ENCODE measurements around the gene SPATS2L.

Gene SPATS2L

DNA sequence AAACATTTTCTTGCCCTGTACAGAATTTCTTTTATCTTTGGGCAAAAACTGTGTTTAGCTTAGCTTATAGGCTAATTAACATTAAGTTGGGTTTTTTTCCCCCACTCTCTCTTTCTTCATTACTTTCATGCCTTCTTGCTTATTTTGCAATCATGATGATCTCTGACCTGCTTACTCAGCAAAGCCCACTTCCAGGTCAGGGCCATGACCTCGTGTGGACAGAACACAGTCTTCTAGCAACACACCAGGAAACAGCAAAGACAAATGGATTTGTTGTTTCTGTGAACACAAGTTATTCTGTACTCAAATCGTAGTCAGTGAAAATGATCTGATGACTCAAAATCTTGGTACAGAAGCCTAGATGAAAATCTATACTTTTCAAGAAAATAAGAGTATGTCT is 60.7 kb downstream of the SPATS2L start:
- DNase-seq (ENCODE audit: insufficient read length, low spot score) (no peak), FAIRE-seq (peak; percentile 60)

DNA sequence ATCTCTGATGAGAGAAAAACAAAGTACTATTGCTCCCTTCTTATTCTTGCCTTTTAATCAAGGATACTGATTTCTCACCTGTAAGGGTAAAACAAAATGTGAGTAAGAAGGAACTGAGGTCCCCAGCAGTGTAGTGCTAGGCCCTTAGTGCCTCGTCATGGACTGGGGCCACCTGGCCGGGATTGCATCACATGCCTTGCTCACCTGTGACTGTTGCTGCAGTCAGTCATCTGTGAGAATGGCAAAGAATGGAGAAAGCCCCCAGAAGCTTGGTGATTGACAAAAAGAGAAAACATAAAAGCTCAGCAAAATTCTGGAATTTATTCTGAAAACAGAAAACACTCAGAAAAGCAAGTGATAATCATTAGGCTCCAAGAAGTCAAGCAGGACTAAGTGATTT is 63.4 kb downstream of the SPATS2L start:
- FAIRE-seq: no peak

DNA sequence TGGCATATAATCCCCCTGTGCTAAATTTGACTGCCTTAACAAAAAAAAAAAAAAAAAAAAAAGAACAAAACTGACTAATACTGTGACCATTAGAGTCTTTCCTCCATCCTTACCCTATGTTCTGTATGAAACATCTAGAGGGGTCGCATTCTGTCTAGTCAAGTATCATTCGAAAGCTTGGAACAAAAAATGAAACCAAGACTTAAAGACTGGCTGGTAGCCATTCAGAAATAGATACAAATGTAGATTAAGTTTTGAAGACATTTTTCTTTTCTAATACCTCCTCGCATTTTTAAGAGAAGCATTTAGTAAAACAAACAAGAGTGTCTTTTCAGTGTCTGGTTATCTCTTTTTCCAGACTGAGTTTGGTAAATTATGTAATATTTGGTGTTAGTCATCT is 66.7 kb downstream of the SPATS2L start:
- DNase-seq (ENCODE audit: insufficient read length, low spot score): no peak
- FAIRE-seq: peak; percentile 63

More for the DNA sequence above, 63.4 kb downstream of the SPATS2L start:
- DNase-seq (ENCODE audit: insufficient read length, low spot score): no peak

DNA sequence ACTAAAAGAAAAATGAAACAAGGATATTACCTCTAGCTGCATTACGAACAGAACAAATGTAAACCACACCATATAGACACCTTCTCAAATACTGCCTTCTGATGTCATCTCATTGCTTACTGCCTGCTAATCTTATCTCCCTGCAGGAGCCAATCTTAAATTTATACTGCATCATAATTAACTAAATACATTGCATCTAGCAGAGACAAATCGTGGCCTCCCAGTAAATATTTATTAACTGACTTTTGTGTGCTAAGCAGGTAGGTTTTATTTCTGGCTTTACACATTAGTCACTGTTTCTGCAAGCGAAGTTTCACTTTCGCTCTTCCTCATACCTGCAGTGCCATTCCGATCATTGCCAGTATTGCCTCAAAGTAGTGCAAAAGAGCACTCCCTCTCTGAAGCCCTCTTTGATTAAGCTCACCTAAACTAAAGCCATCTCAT is 67.5 kb downstream of the SPATS2L start:
- FAIRE-seq (peak; percentile 94), DNase-seq (ENCODE audit: insufficient read length, low spot score) (no peak)

DNA sequence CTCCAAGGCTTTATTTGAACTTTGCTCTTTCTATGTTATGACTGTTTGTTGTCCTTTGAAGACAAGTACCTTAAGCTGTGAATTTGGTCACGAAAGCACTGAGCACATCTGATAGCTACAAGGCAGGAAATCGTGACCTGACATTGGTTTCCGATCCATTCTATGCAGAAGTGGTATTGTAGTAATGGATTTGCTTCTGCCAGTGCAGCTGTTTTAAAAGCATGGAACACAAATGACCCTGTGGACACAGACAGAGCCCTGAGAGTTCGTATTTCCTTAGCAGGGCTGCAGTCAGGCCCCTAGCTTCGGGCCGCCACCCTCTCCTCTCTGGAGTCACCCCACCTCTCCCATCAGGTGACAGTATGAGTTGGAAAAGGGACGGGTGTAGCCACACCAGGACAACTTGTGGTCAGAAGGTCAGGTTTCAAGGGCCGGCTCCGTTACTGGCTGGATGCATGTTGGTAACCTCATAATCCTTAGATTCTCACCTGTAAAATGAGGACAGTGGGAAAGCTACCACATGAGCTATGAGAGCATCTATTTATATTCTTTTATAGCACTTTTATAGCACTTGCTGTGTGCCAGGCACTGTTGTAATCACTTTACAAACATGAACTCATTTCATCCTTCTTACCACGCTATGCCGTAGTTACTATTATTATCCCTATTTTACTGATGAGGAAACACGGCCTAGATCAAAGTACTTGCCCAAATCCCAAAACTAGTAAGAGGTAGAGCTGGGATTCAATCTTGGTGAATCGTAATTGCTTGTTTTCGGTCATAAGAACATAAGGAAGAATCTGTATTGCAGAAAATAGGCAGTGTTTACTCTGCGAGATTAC is 70.2 kb downstream of the SPATS2L start:
- no peak for DNase-seq (ENCODE audit: insufficient read length, low spot score)
- peak; percentile 62 for FAIRE-seq

DNA sequence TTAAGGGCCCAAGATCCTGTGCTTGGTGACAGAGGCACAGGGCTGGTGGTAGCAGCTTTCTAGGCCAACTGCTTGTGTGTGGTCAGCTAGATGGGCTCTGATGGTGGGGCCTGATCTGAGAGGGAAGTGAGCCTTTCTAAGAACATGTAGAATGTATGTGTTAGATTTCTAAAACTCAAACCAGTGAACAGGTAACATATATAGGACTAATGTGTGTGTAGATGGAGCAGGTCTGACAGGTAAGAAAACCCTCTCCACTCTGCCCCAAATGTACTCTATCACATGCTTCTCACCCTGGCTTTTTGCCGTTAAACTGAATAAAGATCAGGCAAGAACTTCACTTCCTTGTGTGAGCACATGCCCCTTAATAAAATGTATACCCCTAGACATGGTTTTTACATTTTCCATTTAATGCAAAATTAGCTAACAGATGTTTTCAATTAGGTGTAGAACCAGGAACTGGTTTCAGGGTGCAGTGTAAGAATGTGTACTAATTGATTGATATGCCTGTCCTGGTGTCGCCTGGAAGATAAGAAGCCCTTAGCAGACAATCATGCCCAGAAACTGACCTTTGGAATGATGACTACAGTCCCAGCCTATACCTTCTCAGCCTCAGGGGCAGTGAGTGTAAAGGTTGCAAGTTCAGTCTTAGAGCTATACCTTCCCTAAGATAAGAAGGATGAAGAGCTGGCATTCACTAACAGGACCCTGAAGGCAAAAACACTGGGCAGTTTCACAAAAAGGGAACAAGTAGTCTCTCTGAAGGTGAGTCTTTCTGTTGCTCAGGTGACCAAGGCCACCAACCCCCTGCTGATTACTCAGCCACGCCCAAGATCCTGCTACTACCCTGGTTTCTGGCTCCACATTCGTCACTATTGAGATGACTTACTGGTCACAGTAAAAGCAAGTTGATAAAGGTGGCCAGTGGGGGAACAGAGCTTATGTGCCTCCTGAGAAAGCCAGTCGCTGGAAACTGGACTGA is 71.2 kb downstream of the SPATS2L start:
- no peak for DNase-seq (ENCODE audit: insufficient read length, low spot score)
- FAIRE-seq: peak; percentile 26

DNA sequence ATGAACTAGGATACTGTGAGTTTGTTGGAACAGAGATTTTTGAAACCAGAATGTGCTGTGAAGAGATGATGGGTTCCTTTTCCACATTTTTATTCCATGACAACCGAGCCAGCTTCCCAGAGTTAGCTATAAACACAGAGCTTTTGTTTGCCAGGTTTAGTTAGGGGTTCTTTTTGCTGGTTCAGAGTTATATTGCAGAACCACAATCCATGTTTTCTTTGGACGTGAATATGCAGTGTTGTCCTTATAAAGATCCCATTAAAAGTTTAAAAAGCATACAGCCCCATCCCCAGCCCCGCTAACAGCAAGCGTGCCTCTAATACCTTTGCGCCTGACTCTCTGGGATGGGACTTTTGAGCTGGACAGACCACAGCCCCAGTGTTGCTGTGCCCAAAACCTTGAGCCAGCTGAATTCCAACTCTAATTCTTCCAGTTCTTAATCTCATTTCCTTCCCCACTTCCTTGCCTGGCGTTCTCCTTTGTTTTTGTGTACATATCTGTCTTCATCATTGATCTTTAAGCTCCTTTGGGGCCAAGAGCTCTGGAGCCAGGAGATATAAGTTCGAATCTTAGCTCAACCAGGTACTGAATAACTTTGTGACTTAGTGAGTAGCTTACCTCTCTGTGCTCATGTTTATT is 72.3 kb downstream of the SPATS2L start:
- FAIRE-seq (no peak), DNase-seq (ENCODE audit: insufficient read length, low spot score) (no peak)

DNA sequence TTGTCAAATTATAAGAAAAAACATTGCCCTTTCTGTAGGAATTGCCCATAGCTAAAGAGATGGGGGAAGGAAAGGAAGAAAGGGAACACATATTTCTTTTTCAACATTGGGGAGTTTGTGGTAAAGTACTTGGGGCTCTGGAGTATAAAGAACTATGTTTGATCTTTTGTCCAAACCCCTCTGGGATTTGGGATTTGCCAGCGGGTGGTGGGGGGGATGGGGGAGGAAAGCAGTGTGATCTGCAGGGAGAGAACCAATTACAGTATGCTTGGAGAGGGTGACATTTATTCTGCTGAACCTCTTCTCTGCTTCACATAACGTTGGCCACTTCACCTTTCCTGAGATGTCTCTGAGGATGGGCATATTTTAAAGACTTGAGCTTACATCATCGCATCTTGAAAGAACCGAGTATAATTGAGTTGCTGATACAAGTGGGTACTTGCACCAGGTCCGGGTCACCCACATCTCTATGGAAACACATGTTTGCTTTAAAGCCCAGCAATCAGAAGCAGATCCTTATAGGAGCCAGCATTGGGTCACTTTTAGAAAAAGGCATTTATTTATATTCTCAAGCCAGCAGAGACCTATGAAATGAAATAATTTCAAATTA is 73.1 kb downstream of the SPATS2L start:
- FAIRE-seq (no peak), DNase-seq (ENCODE audit: insufficient read length, low spot score) (no peak)

DNA sequence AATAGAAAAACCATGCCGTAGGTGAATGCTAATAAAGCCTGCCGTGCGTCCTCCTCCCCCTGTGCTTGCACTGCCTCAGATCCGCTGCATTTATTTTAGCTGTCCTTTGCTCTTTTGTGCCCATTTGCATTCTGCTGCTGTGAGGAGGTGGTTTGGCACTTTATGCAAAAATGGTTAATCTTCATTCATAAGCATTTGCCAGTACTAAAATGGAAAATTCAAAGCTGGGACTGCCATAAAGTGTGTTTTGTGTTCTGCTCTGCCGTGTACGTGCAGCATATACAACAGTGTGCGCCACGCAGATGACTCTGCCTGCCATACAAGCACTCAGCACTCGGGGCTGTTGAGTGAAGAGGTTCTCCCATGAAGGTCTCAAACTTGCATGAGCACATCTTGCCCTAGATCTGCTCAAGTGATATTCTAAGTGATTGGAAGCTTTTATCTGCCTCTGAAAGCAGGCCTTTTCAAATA is 73.6 kb downstream of the SPATS2L start:
- FAIRE-seq (no peak), DNase-seq (ENCODE audit: insufficient read length, low spot score) (no peak)

DNA sequence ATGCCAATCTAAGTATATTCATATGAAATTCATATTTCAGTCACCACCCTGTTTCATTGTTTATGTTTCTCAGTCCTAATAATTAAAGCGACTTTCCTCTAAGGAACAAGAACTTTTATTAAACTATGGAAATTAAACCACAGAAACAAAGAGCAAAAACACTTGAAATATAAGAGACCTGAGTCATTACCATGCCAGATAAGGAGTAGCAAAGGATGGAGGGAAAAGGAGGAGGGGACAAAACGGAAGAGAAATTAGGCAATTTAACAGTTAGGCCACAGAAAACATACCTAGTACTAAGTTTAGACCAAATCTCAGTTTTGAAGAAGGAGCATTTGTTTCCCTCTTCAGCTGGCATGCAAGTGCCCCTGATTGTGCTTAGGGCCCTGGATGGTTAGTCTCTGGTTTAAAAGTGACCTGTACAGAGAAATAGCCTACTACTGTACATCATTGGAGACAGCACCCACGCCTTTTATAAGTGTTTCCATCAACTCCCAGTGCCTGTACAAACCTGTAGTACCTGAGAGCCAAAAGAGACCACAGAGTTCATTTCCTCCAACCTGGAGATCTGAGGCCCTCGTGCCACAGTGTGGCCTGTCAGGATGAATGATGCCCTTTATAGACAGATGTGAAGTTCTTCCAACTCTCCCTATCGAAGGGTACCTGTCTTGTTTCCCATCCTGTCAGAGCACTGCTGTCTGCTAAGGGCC is 74.5 kb downstream of the SPATS2L start:
- FAIRE-seq (peak; percentile 69), DNase-seq (ENCODE audit: insufficient read length, low spot score) (no peak)

DNA sequence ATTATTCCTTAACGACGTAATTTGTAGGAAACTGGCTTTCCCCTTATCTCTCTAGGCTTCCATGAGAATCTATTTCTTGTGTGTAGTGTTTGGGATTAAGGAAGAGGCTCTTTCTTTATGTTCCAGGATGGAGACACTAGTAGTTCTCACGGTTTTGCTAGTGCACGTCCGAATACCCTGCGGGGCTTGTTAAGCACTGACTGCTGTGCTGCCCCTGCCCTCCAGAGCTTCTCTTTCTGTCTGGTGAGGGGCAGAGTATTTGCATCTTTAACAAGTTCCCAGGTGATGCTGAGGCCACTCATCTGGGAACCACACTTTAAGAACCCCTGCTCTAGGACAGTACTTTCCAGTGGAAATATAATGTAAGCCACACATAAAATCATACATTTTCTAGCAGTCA is 76.4 kb downstream of the SPATS2L start:
- no peak for DNase-seq (ENCODE audit: insufficient read length, low spot score)

DNA sequence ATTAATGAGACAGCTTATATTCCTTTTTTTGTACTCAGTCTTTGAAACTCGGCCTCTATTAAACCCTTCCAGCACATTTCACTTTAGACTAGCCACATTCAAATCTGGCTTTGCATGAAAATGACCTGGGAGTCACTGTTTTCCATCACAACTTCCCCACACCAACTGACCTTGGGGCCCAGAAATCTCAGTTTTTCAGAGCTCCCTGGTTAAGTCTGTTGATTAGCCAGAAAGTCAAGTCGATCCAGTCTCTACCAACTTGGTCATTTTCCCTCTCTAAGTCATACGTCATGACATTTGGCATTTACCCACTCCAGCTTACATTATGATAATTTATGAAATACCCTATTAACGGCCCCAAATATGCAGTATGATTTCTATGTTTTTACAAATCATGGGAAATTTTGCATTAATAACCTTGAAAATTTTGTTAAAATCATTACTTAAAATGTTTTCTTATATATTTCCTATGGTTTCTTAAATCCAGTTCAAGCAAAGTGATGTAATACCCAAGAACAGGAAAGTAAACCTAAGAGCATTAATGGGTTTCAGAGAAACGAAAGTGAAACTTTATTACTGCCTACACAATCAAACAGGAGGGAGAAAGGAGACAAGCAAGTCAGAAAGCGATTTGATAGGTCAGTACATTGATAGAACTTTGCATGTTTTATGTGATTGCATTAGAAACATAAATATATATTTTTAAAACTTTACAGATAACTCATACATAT is 77.1 kb downstream of the SPATS2L start:
- peak; percentile 73 for FAIRE-seq
- DNase-seq (ENCODE audit: insufficient read length, low spot score): no peak

More for the DNA sequence above, 76.4 kb downstream of the SPATS2L start:
- FAIRE-seq: no peak

DNA sequence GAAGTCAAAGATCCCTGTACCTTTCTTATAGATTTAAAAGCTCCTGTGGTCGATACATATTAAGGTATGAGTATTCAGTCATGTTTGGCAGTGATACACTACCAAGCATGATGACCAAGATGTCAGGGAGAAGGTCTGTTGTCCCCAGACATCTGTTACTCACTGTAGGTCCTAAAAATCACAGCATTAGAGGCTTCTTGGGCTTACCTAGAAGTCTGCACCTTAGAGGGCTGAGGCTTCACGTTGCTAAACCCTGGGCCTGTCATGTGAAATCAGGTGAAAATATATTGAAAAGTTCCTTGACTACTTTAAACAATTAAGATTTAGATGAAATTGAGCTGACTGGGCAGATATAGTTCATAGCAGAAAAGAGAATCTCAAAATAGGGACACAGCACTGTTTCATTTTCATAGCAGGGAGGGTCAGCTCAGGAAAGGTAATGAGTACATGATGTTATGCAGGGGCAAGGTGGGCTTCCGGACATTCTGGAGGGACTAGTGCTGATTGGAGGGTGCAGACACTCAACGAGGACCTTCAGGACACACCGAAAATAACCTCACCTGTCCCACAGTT is 78.7 kb downstream of the SPATS2L start:
- DNase-seq (ENCODE audit: insufficient read length, low spot score) (no peak), FAIRE-seq (no peak)

DNA sequence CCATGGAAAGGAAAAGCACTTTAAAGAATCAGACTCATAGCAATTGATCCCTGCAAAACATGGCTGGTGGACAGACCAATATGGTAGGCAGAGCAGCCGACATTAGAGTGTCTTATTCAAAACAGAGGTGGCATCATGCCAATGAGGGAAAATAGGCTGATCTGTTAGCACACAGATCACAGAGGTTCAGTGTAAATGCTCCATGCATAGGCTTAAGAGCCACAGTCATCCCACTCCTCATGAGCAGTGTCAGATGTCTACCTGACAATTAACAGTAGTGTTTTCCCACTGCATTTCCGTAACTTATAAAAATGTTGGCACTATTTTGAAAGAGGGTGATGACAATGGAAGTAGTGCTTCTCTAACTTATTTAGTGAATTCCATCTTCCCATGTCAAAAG is 86.7 kb downstream of the SPATS2L start:
- DNase-seq (ENCODE audit: insufficient read length, low spot score) (no peak), FAIRE-seq (no peak)

DNA sequence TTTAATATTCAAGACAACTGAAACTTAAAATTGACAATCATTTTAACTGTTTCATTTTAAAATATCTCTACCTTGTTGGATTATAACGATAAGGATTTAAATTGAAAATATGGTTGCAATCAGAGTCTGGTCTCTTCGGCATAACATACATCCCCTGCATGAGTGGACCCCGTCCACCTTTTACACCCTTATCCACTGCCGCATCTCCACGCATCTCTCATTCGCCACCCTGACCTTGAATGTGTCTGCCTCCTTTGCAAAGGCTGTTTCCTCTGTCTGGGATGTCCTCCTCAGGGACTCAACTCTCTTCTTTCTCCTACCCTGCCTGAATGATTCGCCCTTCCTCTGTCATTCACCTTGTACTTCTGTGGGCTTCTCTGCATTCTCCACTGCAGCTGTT is 87.6 kb downstream of the SPATS2L start:
- DNase-seq (ENCODE audit: insufficient read length, low spot score): no peak
- no peak for FAIRE-seq

DNA sequence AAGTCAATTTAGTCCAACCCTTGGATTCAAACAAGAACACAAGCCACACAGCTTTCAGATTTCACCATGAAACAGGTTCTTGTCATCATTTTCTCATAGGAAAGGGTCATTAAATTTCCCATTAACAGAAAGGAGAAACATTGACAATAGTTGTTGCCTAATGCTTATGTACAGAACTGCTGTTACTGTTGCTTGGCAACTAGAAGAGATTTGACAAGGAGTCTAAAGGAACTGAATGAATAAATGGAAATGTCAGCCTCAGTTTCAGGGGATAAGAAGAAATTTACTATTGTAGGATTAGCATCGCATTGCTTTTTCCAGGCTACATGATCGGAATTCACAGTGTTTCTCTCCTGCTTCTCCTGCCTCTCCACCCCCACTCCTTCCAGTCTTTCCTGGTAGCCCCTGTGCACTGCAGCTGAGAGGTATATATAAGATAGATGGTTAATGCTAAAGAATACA is 90.3 kb downstream of the SPATS2L start:
- DNase-seq (ENCODE audit: insufficient read length, low spot score) (no peak), FAIRE-seq (peak; percentile 35)

DNA sequence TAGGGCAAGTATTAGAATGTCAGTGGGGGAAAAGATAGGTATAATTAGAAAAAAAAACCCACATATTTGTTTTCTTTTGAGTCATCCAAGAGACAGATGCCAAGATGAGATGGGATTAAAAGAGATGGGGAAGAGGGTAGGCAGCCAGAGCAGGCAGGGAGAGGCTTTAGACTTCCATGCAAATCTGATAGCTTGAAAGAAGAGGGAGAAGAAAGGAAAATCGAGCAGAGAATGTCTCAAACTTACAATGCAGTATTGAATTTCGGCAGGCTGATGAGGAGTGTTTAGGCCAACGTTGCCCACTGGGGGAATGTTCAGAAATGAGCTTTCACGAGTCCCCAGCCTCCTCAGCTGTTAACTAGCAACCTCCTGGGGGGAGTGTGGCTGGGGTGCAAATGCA is 91.3 kb downstream of the SPATS2L start:
- FAIRE-seq: no peak
- no peak for DNase-seq (ENCODE audit: insufficient read length, low spot score)

DNA sequence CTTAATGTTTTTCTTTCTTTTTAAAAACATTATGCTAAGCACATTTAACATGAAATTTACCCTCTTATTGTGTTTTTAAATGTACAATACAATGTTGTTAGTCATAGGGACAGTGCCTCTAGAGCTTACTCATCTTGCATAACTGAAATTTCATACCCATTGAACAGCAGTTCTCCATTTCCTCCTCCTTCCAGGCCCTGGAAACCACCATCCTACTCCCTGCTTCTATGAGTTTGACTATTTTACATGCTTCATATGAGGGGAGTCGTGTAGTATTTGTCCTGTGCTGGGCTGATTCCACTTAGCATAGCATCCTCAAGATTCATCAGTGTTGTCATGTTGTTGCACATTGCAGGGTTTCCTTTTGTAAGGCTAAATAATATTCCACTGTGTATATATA is 92.6 kb downstream of the SPATS2L start:
- FAIRE-seq: no peak

DNA sequence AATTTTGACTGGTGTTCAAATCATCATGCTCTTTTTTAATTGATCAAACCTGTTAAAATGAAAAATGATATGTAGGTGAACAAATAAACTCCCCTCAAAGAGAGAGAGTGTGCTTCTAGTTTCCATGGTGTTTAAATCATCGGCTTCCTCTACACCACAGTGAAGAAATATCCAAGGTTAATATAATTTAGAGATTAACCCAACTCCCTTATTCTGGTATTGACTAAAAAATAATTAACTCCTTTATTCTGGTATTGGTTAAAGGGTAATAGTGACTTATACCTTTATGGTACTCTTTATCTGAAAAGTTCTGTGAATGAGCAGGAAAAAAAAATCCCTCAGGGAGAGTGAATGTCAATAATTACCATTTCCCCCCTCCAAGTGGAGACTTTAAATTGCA is 93.1 kb downstream of the SPATS2L start:
- no peak for DNase-seq (ENCODE audit: insufficient read length, low spot score)
- peak; percentile 44 for FAIRE-seq

More for the DNA sequence above, 92.6 kb downstream of the SPATS2L start:
- DNase-seq (ENCODE audit: insufficient read length, low spot score): no peak

Data from GM19239 (cell line).